Stimulated activated CD8-positive, alpha-beta memory T cell treated with anti-CD3 and anti-CD28 coated beads, Interleukin-15, amount 100 ng/mL, for 1 hour (primary cell): ENCODE results near the gene SH3GL3.

Experiments used
- DNase-seq: peaks from one replicate; pipeline ENCODE4 v3.0.0-alpha.2; 2020; ENCODE audit warnings: low read depth

The SH3GL3 gene

DNA sequence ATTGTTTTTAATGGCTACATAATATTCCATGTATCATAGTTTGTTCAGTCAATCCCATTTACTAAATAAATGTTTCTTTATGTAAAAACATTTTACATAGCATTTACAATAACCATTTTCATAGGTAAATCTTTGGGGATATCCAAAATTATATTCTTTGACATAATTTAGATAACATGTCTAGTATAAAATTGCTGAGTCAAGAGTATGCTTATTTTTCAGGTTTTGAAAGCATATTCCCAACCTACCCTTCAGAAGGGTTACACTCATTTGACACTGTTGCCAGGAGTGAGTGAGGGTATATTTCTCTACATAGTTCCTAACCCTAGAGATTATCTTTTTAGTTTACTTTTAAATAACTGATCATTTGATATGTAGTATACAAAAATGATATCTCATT lies 122.2 kb downstream of the SH3GL3 start:
- DNase-seq: no peak

DNA sequence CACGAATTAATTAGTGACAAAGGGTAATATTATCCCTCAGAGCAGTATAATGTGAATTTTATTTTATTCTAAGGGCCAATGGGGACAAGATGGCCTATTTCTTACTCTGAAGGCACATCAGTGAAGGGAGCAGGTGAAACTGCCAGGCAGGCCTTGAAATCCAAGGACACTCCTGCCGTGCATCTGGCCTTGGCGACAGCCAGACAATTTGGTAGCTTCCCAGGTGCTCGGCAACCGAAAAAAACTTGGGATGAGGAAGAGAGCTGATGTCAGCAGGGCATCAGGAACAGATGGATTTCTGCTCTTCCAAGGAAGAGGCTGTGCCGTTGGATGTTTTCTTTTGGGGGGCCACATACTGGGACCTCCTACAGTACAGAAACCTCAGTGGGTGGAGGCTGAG lies 123.6 kb downstream of the SH3GL3 start:
- no peak for DNase-seq

DNA sequence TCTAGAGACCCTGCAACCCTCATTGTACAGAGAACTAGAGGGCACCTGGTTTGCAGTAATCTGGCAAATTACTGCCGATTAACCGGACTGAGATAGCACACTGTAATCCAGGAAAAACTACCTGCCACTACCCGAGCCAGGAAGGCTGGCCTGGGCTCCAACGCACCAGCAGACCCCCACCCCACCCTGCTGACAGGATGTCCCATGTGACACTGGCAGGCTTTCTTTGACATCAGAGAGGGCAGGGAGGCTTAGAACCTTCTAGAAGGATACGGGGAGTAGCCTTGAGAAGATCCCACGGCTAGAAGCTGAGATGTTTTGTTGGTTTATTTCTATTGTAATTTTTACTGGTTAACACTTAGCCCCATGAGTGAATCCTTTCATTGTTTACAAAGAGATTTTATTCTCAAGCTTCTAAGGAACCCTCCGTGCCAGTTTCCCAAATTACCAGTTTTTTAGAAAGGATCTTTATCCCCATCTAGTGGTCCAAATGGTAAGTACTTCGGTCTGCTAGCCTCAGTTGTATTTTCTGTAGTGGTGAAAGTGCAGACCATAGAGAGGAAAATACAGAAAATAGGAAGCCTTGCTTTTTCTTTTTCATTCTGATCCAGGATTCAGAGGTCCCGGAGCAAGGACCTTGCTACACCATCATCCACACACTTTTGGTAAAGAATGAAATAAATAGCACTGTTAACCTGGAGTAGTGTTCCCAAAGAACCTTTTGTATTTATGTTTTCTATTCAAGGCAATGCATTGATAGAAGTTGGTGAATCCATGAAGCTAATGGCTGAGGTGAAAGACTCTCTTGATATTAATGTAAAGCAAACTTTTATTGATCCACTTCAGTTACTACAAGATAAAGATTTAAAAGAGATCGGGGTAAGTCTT lies 124.9 kb downstream of the SH3GL3 start:
- DNase-seq: no peak

DNA sequence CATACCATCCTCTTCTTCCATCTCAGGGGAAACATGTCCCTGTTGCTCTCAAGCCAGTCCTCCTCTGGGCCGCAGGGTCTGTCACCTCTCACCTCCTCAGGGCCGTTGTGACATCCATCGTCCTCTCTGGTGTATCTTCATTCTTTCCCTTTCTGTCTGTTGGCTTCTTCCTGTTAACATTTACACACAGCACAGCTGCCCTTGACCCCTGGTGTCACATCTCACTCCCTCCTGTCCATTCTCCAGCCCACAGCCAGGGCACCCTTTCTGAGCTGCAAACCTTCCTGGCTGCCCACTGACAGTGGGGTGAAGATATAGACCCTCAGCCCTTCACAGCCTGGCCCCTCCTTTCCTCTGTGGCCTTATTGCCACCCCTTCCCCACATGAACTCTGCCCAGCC lies 127.2 kb downstream of the SH3GL3 start:
- no peak for DNase-seq

DNA sequence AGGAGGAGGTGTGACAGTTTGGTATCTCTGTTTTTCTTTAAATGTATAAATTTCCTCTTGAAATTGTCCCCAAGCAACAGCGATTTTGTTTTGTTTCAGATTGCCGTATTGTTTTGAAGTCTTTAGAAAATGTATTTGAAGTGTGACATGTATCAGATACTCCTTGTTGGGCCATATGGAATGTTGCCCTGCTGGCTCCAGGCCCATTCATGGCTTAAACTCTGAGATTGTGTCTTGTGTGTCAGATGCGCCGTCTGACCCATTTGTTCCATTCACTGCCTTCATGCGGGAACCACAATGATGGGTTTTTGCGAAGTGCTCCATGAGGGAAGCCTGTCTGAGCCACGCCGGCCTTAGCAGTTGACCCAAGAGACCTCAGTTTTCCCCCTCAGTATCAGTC lies 131.6 kb downstream of the SH3GL3 start:
- no peak for DNase-seq

DNA sequence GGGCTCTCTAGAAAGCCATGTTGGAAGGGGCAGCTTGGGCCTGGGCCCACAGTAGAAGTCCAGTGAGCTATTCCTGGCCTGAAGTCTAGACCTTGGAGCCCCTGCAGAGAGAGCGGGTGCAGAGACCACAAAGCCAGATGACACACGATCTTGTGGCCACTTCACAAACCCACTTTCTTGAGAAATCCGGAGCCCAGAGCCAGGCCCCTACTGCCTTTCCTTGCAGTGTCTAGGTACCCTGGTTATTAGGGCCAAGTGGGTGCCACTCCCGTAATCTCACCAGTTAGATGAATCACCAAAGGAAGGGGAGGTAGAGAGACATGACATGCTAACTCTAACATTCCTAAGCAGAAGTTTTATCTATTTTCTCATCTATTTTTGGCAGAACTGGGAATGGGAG lies 134.2 kb downstream of the SH3GL3 start:
- no peak for DNase-seq

DNA sequence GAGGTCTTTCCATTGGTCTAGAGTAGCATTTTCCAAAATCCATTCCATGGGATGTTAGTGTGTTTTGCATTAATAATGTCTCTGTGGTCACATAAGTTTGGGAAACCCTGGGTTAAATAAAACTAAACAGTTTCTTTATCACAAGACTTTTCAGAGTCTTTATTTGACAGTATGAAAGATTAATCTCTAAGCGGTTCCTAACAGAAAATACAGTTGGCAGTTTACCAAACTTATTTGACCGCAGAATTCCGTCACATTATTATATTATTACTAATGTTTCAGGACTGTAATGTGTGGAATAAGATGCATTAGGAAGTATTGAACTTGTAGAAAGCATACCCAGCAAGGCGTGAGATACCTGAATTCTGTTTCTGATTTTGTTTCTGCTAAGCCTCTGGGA lies 135.2 kb downstream of the SH3GL3 start:
- no peak for DNase-seq

DNA sequence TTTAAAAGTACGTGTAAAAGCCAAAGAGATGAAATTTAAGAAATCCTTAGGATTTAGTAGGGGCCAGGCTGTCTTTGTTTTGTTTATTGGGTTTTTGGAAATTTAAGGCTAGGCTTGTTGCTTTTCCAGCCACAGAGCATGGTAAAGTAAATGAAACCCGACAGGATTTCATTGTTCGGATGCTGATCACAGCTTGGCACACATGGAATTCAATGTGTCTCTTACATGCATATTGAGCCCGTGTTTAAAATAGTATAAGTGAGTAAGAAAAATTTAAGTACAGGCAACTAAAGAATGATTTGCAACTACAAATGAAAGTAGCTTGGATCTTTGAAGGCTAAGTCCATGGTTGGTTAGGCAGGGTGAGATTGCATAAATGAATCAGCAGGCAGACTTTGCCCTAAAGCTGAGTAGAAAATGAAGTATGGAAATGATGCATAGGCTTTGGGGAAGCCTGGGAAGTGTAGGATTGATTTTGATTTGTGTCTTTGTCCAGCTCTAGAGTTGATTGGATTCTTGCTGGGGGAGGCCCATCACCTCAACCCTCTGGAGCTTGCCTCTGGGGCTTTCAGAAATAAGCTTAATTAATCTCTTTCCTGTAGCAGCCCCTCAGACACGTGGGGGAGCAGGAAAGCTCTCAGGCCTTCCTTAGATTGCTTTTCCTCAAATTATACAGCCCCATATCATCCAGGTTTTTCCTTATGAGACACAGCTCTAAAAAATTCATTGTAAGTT lies 138.6 kb downstream of the SH3GL3 start:
- no peak for DNase-seq

DNA sequence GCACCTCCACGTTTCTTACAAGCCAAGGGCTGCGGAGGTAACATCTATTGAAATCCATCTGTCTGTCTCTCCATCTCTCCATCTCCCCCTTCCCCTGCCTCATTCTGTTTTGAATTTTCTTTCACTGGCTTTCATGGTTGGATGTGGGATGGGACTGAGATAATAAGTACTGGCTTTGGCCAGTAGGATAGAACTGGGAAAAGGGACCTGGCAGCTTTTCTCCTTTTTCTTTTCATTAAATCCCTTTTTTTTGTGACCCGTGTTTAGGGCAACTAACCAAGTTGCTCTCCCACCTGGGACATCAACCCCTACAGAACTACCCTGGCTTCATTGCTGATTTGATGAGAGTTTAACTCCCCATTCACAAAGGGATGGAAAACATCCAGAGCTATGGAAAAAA lies 139.9 kb downstream of the SH3GL3 start:
- DNase-seq: no peak

DNA sequence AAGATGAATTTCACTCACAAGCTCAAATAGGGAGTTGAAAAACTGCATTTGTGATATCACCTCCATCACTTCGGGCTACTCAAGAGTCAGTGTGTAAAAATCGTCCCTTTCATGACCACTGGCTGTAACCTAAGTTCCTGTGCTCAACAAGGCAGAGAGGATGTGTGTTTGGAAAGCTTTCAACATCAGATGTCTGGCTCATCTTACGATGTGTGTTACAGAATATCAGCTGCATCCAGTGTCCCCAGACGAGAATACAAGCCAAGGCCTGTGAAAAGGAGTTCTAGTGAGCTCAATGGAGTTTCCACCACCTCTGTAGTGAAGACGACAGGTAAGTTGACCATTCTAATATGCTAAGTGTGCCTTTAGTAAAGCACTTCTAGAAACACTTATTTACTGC lies 141.3 kb downstream of the SH3GL3 start:
- no peak for DNase-seq

DNA sequence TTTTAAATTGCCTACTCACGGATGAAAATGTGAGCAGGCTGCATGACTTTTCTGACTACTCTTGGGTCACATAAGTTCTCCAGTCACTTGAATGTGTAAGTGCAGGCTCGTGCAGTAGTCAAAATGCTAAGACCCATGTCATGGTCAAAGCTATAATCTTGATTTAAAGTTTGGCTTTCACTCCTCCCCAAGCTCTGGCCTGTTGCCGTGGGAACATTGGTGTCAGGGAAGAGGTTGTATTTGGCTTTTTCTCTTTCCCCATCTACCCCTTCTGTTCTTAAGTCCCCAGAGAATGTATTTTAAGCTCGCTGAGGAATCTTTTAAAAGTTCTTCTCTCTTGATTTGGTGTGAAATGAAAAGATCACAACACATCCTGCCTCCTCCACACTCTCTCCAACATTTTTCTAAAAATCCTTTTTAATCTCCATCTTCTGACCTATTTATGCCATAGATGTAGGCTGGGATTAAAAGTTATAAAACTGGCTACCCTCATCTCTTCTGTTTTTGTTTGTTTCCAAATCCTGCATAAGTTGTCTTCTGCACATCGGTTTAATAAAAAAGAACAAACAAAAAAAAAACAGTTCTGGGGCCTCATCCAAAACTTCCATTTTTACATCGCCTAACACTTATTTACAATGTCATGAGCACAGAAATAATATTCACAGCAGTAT lies 145.4 kb downstream of the SH3GL3 start:
- no peak for DNase-seq

DNA sequence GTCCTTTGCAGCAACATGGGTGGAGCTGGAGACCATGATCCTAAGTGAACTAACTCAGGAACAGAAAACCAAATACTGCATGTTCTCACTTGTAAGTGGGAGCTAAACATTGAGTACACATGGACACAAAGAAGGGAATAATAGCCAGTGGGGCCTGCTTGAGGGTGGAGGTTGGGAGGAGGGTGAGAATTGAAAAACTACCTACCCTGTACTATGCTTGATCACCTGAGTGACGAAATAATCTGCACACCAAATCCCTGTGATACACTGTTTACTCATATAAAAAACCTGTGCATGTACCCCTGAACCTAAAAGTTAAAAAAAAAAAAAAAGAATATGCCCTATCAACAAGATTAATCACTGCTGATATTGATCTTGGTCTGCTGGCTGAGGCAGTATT lies 148.1 kb downstream of the SH3GL3 start:
- DNase-seq: no peak

DNA sequence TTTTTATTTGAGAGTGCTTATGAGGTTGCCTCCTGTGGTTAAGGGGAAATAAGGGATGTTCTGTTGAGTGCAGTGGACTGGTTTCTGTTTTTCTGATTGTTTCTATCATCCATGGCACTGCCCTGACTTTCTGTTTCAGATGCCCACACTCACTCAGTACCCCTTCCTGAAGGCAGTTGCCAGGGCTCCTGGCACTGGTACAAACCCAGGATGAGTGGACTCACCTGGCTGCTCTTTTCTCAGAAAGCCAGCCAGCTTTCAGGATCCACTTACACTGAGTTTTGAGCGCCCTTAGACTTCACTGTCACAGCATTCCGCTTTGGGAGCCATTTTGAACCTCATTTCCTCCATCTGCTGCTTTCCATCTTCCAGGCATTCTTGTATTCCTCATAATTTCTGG lies 150.9 kb downstream of the SH3GL3 start:
- no peak for DNase-seq

DNA sequence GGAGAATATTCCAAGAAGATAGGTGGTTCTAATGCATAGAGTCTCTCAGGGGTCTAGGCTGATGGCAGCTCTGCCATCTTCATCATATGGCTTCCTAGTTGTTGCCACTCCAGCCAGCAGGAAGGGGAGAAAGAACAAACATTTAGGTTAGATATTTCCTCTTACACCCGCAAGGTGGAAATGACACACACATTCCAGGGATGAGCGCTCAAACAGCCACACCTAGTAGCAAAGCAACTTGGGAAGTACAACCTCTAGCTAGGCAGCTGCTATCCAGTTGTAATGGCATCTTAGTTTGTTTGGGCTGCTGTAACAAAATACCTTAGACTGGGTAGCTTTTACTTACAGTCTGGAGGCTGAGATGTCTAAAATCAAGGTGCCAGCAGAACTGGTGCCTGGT lies 154.9 kb downstream of the SH3GL3 start:
- no peak for DNase-seq

DNA sequence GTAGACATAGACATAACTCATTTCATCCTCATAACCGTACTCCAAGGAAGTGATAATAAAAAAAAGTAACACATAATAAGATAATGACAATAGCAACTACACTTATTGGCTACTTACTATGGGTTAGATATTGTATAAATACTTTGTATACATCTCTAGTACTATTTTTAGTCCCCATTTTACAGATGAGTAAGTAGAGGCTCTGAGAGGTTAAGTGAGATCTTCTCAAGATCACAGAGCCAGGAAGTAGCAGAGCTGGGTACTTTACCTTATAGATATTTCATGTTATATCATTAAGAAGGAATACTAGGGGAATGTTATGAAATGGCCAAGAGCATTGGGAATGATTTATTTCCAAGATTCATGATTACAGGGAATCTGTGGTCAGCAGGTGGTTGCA lies 157.4 kb downstream of the SH3GL3 start:
- DNase-seq: no peak

DNA sequence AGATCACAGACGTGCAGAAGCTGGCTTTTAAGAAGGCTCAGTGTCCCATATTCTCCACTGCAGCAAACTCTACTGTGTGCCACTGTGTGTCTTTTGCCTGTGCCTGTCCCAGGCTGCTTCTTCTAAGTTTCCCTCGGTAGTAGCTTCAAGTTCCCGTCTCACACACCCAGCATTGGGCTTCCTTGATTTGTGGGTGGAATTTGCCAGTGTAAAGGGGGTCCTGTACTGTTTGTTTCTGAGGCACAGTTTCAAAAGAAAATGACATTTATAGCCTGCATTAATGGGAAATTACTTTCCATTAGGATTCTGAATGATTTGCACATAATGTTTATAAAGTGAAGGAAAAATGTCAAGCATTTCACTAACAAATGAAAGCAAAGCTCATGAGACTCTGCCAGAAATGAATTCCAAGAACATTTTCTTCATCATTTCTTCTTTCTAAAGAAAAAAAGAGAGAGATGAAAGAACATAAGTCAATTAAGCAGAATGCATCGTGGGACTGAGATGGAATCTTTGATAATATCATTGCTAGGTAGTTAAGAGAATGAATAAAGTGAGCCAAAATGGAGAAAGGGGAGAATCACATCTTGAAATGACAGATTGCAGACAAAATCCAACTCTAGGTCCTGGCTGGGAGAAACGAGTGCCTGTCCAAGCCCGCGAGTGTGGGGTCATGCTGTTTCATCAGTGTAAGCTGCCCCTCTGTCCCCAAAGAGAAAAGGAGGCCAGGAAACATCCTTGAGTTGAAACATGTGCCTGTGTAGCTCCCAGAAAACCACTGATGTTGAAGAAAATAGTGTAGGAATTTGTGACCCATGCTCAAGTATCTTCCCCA lies 158.2 kb downstream of the SH3GL3 start:
- no peak for DNase-seq

DNA sequence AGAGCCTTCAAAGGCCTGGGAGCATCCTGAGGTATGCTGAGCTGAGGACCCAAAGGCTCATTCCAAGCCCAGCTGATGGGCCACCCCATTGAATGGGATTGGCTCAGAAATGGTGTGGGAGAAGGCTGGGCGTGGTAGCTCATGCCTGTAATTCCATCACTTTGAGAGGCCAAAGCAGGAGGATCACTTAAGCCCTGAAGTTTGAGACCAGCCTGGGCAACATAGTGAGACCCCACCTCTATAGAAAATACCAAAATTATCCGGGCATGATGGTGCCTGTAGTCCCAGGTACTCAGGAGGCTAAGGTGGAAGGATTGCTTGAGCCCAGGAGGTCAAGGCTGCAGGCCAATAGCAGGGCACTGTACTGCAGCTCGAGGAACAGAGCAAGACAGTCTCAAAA lies 163.0 kb downstream of the SH3GL3 start:
- DNase-seq: no peak

DNA sequence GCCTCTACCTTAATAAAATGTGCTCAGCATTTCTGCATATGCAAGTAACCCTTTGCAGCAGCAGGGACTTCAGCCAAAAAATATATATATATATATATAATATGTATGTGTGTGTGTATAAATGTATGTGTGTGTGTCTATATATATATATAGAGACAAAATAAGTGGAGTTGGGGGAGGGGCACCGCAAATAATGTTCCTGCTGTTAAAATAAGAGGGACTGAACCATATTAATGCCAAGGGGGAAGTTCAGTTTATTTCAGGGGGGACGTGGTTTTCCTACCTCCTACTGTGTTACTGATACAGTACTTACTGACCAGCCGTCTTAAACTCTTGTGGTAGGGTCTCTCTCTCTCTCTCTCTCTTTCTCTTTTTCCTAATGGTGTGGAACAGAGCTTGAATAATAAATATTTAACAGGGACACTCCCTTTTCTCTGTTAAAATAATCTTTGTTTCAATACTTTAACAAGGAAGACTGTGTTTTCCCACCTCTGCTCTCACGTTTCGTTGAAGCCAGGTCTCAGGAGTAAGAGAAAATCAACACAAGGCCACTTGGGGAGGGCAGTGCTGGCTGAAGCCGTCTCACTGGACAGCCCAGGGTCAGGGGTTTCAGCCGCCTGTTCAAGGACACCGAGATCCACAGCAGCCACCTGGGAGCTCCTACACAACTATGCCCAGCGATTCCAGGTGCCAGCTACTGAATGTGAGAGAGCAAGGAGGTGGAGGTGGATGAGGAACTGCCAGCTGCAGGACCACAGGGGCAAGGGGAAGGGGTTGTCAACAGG lies 164.0 kb downstream of the SH3GL3 start:
- DNase-seq: no peak

DNA sequence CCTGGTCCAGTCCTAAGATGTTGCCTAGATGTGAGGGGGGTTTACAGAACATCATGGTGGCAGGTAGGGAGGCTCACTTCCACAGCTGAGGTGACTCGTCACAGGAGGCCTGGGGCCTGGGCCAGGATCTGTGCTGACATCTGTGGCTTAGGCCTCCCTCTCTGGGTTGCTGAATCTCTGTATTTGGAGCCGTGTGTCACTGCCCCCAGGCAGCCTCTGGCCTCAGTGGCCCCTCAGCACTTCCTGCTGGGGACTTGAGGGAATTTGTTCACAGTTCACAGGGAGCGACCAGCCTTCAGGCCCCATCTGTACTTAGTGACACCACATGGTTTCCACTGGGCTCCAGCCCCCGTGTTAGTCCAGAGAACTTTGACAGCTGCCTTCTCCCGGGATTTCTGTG lies 165.1 kb downstream of the SH3GL3 start:
- no peak for DNase-seq

DNA sequence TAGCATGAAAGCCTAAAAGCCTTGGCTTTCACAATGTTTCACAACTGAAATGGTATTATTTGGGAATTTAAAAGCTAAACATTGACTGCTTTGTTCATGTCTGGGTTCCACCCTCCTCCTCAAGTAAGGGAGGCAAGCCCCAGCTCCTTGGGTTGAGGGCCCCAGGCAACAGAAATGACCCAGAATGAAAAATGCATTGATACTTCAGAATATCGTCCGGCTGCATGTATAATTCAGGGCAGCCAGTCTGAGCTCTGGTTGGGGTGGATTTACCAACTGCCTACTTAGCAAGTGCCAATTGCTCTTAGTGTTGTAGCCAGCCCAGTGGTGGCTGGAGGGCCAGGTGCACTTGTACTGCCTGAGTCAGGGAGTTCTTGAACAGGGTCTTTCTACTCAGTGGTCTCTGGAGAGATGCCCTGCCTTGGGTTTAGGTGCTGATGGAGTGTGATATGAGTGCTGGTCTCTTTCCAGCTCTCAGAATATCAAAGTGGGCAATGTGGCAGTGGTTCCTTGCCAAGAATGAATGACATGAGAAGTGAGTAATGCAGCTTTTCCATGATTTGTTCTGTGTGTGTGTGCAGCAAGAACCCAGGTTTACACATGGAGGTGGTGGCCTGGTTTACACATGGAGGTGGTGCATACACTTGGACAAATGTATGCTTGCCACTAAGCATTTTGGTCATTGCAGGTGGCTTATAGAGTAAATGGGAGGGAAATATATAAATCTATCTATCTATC lies 165.9 kb downstream of the SH3GL3 start:
- no peak for DNase-seq

DNA sequence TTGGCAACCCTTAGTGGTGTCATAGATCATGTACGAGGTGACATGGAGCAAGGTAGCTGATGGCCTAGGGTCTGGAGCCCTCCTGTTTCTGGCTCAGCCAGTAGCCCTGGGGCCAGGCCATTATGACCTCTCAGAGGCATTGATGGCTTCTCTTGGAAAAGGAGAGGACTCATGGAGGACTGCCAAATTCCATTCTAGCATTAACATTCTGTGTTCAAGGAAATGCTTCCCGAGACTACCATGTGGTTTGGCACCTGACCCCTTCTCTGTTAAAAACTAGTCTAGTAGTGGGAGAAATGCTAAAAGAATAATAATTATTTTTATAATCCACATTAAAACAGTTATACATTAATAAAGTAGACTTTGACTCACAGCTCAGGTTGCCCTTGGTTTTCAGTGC lies 166.6 kb downstream of the SH3GL3 start:
- no peak for DNase-seq
